Bronchial epithelial cell (primary cell): ENCODE results near the gene TBX21. TPM values are rescaled to one million over a fixed set of nuclear protein-coding genes. Genes with fewer than 3 reads are reported as not detected.

ENCODE experiments used
- DNase-seq: peaks from one replicate; pipeline ENCODE4 v3.0.0-alpha.2; 2010; ENCODE audit warnings: low read depth
- FAIRE-seq: peaks from 2 replicates; lab custom pipeline; 2011; peaks lifted over from hg19 to GRCh38; lab: Jason Lieb, UNC
- H3K27me3 ChIP-seq: 2 replicates; pipeline ENCODE4 v1.5.1; 2011; ENCODE audit warnings: low read length; ENCODE audit not compliant: control insufficient read depth, insufficient read depth
- H3K36me3 ChIP-seq: 2 replicates; pipeline ENCODE4 v1.5.1; 2011; ENCODE audit warnings: low read length; ENCODE audit not compliant: control insufficient read depth, insufficient read depth
- H3K4me3 ChIP-seq: 2 replicates; pipeline ENCODE4 v1.5.1; 2011; ENCODE audit warnings: mild to moderate bottlenecking, low read depth, low read length, control low read depth
- total RNA-seq: library from RNA; depleted of rRNA; stranded (reverse); fragments of >200 nt; gene quantifications from 2 replicates; pipeline ENCODE4 v1.2.1, GENCODE V29; 2014
- TF ChIP-seq, protein P1 (sequence below): IDR thresholded peaks from 2 replicates; pipeline ENCODE4 v1.5.1; 2011; ENCODE audit warnings: mild to moderate bottlenecking, moderate library complexity, low read length, control low read depth, inconsistent platforms; ENCODE audit not compliant: insufficient read depth, severe bottlenecking

Gene TBX21
- total RNA-seq, 1 donor from 2014 or later = not detected

DNA sequence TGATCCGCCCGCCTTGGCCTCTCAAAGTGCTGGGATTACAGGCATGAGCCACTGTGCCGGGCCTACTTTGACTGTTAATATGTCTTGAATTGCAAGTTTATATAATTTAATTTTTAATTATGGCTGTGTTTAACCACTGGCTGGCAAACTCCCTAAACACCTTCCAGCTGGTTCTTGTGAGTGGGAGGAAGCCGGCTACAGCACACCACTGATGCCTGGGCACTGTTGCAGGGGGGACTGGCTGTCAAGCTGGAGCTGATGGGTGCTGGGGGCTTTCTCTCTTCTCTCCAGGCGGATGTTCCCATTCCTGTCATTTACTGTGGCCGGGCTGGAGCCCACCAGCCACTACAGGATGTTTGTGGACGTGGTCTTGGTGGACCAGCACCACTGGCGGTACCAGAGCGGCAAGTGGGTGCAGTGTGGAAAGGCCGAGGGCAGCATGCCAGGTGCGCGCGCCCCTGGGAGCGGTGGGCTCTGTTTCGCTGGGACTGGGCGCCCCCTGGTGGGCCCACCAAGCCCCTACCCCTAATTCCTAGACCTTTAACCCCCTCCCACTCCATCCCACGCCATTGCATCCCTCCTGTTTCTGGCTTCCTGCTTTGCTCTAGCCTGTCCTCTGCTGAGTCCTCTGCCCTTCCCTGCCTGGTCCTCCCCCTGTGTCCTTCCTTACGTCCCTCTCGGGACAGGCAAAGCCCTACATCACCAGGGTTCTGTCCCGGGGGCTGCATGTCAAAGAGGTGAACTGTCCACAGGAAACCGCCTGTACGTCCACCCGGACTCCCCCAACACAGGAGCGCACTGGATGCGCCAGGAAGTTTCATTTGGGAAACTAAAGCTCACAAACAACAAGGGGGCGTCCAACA lies 9.5 kb downstream of the TBX21 start:
- H3K36me3 ChIP-seq = no peaks in the 10 kb centered on the region
- TF ChIP-seq, protein P1, sequence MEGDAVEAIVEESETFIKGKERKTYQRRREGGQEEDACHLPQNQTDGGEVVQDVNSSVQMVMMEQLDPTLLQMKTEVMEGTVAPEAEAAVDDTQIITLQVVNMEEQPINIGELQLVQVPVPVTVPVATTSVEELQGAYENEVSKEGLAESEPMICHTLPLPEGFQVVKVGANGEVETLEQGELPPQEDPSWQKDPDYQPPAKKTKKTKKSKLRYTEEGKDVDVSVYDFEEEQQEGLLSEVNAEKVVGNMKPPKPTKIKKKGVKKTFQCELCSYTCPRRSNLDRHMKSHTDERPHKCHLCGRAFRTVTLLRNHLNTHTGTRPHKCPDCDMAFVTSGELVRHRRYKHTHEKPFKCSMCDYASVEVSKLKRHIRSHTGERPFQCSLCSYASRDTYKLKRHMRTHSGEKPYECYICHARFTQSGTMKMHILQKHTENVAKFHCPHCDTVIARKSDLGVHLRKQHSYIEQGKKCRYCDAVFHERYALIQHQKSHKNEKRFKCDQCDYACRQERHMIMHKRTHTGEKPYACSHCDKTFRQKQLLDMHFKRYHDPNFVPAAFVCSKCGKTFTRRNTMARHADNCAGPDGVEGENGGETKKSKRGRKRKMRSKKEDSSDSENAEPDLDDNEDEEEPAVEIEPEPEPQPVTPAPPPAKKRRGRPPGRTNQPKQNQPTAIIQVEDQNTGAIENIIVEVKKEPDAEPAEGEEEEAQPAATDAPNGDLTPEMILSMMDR = peak; percentile 13
- FAIRE-seq (no peak), DNase-seq (no peak)
- peaks cover 7% of the 10 kb centered on the region for H3K27me3 ChIP-seq
- no peak overlapping the region for H3K4me3 ChIP-seq

DNA sequence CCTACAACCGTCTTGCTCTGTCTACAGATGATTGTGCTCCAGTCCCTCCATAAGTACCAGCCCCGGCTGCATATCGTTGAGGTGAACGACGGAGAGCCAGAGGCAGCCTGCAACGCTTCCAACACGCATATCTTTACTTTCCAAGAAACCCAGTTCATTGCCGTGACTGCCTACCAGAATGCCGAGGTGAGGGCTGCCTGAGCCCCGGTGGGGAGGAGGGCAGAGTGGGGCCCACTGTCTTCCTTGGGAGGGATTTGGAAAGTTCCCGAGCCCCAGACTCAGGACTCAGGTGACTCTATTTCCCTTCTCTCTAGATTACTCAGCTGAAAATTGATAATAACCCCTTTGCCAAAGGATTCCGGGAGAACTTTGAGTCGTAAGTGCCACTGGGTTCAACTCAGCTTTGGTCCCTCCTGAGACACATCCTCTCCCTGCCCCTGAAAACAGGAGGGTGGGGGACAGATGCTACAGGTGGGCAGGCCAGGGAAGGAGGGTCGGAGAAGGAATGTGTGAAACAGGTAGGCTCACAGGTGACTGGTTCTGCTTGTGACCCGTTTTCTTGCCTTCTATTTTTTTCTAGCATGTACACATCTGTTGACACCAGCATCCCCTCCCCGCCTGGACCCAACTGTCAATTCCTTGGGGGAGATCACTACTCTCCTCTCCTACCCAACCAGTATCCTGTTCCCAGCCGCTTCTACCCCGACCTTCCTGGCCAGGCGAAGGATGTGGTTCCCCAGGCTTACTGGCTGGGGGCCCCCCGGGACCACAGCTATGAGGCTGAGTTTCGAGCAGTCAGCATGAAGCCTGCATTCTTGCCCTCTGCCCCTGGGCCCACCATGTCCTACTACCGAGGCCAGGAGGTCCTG lies 11.4 kb downstream of the TBX21 start:
- no peak overlapping the region for H3K4me3 ChIP-seq
- peaks cover 7% of the 10 kb centered on the region for H3K27me3 ChIP-seq
- no peak for FAIRE-seq
- no peaks in the 10 kb centered on the region for H3K36me3 ChIP-seq
- no peak for DNase-seq
- TF ChIP-seq, protein P1 = no peak

DNA sequence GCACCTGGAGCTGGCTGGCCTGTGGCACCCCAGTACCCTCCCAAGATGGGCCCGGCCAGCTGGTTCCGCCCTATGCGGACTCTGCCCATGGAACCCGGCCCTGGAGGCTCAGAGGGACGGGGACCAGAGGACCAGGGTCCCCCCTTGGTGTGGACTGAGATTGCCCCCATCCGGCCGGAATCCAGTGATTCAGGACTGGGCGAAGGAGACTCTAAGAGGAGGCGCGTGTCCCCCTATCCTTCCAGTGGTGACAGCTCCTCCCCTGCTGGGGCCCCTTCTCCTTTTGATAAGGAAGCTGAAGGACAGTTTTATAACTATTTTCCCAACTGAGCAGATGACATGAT lies 12.0 kb downstream of the TBX21 start:
- peaks cover 7% of the 10 kb centered on the region for H3K27me3 ChIP-seq

DNA sequence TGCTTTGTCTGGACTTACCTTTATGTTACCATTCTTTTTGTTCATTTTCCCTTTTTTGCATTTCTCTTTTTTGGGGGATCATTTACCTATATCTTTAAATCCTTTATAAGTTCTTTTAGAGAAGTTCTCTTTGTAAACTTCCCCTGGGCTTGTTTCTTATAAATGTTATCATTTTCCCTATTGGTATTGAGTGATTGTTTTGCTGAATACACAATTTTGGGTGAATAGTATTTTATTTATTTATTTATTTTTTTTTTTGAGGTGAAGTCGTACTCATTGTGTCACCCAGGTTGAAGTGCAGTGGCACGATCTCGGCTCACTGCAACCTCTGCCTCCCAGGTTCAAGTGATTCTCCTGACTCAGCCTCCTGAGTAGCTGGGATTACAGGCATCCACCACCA lies 18.4 kb downstream of the TBX21 start:
- no peak for FAIRE-seq

More for the DNA sequence above, 12.0 kb downstream of the TBX21 start:
- no peak for FAIRE-seq
- TF ChIP-seq, protein P1 = no peak
- H3K36me3 ChIP-seq = no peaks in the 10 kb centered on the region
- no peak overlapping the region for H3K4me3 ChIP-seq
- DNase-seq = no peak

DNA sequence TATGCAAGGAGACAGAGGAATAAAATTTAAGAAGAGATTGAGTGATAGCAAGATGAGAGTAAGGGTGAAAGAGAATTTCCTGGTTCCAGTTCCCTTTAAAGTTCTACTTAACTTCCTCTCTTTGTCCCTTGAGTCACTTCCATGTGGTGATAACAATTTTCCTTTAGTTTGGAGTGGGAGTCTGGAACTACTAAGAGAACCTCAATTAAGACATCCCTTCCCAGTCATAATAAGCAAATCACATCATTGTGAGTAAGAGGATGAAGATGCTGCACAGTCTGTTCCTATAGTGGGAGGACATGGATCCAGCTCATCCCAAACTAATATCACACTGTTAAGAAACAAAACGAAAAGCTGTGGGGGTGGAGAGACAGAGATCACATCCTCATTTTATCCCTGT lies 24.4 kb downstream of the TBX21 start:
- TF ChIP-seq, protein P1 = no peak
- DNase-seq (no peak), FAIRE-seq (no peak)
- Histone ChIP-seq H3K27me3 (no peaks in the 10 kb centered on the region), H3K4me3 (no peak overlapping the region), H3K36me3 (no peaks in the 10 kb centered on the region)

More for the DNA sequence above, 18.4 kb downstream of the TBX21 start:
- no peak overlapping the region for H3K4me3 ChIP-seq
- TF ChIP-seq, protein P1 = no peak
- DNase-seq = no peak
- no peaks in the 10 kb centered on the region for H3K27me3 ChIP-seq
- no peaks in the 10 kb centered on the region for H3K36me3 ChIP-seq
